Retinal pigment epithelial cell (primary cell): Measurements from ENCODE around the gene FTCD.

ENCODE experiments used
- DNase-seq: peaks from one replicate; pipeline ENCODE4 v3.0.0-alpha.2; 2010; ENCODE audit warnings: low read depth
- H3K4me3 ChIP-seq: 2 replicates; pipeline ENCODE4 v1.5.1; 2011; ENCODE audit warnings: mild to moderate bottlenecking, low read length, control low read depth, moderate library complexity
- TF ChIP-seq, protein P1 (sequence below): conservative IDR thresholded peaks from 2 replicates; pipeline ENCODE4 v1.5.1; 2011; ENCODE audit warnings: low read depth, low read length, control low read depth, inconsistent platforms

The FTCD gene

DNA sequence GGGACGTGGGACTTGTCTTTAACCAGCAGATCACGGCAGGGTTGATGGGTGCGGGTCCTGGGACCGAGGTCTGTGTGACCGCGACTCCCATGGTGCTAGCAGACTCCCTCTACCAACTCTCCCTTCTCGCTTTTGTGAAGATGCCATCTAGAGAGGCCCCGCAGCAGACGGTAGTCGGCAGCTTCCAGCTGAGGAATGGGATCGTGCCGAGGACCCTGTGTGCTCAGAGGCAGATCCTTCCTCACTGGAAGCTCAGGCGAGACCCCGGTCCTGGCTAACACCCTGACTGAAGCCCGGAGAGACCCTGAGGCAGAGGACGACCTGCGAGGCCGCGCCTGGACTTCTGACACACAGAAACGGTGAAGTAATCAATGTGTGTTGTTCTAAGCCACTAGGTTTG, 41.4 kb upstream of the FTCD start:
- DNase-seq = no peak
- TF ChIP-seq, protein P1, sequence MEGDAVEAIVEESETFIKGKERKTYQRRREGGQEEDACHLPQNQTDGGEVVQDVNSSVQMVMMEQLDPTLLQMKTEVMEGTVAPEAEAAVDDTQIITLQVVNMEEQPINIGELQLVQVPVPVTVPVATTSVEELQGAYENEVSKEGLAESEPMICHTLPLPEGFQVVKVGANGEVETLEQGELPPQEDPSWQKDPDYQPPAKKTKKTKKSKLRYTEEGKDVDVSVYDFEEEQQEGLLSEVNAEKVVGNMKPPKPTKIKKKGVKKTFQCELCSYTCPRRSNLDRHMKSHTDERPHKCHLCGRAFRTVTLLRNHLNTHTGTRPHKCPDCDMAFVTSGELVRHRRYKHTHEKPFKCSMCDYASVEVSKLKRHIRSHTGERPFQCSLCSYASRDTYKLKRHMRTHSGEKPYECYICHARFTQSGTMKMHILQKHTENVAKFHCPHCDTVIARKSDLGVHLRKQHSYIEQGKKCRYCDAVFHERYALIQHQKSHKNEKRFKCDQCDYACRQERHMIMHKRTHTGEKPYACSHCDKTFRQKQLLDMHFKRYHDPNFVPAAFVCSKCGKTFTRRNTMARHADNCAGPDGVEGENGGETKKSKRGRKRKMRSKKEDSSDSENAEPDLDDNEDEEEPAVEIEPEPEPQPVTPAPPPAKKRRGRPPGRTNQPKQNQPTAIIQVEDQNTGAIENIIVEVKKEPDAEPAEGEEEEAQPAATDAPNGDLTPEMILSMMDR = no peak
- no peak overlapping the region for H3K4me3 ChIP-seq

DNA sequence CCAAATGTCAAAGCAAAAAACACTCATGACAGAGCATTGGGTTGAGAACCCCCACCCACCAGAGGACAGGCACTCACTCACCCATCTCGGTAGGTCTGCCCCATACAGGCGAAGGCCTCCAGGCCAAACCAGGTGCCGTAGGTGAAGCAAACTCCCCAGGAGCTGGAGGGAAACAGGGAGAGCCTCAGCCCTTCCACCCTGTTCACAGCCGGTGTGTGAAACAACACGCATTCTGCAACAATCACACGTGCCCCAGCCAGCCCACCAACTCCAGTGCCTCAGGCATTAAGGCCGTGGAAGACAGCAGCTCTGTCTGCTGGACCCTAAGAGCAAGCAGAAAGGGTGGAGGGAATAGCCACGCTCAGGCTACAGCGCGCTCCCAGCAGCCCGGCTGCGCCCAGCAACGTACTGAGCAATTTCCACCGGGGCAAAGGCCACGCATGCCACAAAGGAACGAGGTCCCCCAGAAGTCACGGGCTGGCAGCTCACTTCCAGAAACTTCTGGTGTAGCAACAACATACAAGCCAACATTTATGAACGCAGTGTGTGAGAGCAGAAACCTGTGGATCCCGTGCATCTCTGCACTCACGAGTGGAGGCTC, 40.3 kb upstream of the FTCD start:
- TF ChIP-seq, protein P1 = no peak
- H3K4me3 ChIP-seq = no peak overlapping the region
- DNase-seq = no peak

DNA sequence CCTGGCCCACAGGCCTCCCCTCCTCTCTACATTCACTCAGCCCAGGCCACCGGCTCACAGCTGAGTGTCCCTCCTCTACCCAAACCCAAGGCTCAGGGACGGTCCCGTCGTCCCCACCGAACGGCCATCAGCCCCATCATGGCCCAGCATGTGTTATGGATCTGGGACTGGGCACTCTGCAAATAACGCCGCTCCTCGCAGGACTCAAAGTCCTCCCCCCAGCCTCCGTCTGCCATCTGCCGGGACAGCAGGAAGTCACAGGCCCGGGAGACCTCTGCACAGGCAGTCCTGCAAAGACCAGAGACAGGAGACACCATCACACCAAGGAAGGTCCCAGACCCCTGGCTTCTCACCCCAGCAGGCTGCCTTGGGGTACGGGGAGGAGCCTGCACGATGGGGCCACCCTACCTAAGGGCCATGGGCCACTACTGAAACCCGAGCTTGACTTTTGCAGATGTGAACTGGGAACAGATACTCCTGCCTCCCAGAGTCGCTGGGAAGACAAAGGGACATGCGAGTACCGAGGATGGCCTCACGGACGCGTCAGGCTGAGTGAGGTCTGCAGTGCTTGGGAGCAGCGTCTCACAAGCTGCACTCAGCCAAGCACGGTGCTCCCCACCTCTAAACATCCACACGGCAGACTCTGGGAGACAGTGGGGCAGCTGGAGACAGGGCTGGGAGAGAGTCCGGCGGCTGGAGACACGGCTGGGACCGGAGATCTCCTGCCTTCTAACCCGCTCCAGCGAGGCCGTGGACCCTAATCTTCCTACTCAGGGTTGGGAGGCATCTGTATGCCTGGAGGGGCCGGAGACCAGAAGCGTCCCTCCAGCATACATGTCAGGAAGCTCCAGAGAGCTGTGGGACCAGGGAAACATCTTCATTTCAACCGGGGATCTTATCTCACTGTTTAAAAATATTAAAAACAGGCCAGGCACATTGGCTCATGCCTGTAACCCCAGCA, 39.3 kb upstream of the FTCD start:
- TF ChIP-seq, protein P1 = no peak
- no peak overlapping the region for H3K4me3 ChIP-seq
- DNase-seq = no peak

DNA sequence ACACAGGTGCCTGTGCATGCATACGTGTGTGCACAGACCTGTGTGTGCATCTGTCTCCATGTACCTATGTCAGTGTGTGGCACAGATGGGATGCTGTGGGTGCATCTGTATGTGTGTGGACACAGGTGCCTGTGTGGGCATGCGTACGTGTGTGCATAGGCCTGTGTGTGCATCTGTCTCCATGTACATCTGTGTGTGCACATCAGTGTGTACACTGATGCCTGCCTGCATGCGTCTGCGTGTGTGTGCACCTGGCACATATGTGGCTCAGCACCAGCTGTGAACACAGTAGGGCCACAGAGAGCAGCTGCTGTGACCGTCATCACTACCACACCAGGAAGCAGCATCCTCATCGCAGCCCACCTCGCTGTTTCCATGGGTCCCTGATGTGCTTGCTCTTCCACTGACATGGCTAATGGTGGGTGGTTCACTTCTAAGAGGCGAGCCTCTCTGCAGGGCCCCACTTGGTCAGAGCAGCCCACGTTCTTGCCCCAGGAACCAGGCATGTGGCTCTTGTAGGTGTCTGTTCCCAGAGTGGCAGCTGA, 38.5 kb upstream of the FTCD start:
- DNase-seq = no peak
- no peak overlapping the region for H3K4me3 ChIP-seq
- TF ChIP-seq, protein P1 = no peak

DNA sequence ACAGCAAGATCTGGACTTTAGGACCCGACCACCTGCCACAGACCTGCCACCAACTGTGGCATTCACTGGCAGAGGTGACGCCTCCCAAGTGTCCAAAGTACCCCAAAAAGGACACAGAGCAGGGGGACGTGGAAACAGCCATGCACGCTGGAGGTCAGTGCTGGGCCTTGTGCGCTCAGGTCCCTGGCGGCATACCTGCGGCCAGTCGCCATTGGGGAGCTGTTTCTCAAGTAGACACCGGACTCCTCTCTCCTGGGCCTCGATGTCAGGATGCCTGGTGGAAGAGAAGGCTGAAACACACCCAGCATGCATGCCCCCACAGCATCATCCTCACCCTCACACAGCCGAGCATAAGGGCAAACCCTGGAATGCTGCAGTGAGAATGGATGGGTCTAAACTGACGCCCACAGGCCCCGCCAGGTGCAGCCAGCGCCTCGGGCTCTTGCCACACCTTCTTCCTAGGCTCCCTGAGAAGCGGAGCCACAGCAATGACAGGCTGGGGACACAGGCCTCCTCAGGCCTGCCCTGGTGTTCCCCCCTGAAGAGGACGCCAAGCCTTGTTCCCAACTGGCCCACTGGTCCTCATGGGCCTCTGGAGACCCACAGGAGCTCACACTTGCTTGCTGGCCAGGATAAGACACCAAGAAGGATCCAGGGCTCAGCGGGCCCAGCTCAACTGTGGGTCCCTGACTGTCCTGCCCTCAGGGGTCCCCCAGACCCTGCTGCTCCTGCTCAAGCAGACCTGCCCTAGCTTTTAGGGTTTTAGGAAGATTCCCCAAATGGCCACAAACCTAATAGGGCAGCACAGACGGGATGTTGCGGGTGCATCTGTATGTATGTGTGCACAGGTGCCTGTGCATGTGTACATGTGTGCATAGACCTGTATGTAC, 36.6 kb upstream of the FTCD start:
- no peak for DNase-seq
- H3K4me3 ChIP-seq = no peak overlapping the region
- TF ChIP-seq, protein P1 = no peak

DNA sequence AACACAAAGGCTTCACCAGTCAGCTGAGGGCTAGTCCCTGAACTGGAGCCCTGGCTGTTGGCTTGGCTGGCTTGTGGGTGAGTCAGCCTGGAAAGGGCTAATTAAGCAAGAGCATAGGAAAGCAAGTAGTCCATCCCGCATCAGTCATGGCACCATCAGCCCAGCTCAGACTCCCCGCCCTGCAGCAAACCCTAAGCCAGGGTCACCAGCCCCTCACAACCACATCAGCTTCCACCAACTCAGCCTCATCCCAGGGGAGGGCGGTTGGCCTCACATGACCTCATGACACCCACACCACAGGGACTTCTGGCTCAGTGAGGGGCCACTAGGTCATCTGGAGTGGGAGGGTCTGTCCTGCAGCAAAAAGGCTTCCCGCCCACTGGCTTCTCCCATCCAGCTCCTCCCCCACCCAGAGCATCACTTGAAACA, 35.9 kb upstream of the FTCD start:
- no peak overlapping the region for H3K4me3 ChIP-seq
- TF ChIP-seq, protein P1 = no peak
- no peak for DNase-seq
